HG02852 (cell line): ENCODE measurements around the gene GSTM3.
"Not testable (repeated sequence)": the region's sequence is repeated elsewhere in the genome, so short reads cannot be mapped to it uniquely, and the experiment has no call there.

Experiments
- ATAC-seq: cut with Tn5 transposase; IDR thresholded peaks from one replicate; pipeline ENCODE4 v1.9.1; 2021; ENCODE audit warnings: mild to moderate bottlenecking, moderate library complexity; ENCODE audit not compliant: unreplicated experiment

GSTM3 gene

DNA sequence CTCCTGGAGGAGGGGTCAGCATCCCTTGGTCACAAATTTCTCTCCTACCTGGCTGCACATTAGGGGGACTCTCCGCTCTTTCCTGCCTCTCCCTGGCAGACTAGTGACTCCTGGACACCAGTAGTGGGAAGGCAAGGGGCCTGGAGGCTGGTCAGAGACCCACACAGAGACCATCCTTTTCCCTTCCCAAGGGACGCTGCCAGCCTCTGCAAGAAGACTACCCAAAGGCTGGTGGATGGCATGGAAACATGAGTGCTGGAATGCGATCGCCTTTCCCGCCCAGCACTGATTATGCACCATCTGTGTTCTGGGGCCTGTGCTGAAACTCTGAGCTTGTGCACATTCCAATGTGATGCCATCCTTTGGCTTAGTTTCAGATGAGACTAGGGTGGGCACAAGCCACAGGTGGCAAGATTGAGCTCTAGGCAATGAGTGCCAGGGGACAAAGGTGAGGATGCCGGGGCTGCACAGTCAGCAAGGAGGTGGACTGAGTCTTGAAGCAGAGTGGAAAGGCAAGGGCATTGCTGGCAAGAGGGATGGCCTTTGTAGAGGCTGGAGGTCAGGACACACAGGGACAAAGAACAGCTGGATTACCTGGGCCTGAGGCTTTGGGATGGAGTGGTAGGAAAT lies 35.5 kb upstream of the GSTM3 start:
- no peak for ATAC-seq

DNA sequence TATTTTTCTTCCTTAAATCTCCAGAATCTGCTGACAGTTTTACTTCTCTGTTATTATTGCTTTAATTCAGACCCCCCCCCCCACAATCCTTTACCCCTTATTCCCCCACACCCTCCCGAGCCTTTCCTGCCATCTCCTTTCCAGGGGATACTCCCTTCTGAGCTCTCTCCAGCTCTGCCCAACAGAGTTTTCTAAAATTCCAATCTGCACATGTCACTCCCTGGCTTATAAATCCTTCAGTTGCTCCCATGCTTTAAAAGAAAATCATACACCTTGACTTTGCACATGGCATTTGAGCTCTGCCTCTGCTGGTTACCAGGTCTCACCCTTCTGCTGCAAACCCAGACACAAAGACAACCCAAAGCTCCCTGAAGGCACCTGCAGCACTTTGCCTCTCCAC lies 34.6 kb upstream of the GSTM3 start:
- no peak for ATAC-seq

GRCh38 chr1:109773900-109774485 lies 33.2 kb upstream of the GSTM3 start:
- no peak for ATAC-seq

DNA sequence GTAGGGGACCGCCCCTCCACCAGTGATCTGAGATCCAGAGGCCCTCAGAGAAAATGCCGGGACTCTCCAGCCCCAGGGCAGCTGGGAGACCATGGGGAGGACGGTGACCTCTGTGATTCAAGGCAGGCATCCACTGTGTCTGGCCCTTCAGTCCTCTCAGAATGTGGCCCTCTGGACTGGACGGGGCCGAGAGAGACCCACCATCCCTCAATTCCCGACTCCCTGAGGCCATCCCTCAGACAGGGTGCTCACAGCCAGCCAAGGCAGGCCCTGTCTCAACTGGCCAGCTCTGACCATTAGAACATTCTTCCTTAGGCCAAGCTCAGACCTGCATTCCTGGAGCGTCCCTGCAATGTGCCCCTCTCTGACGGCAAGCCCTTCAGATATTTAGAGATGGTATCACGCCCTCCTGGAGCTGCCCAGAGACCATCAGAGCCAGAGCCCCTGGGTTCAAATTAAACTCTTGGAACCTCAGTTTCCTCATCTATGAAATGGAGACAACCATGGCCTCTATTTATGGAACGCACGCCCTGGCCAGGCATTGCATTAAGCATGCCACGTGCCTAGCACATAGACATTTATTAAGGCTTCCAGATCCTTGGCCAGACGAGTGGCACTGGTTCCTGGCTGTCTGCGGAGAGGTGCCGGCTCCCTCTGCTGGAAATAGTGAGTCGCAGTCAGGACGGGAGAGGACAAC lies 32.5 kb upstream of the GSTM3 start:
- ATAC-seq: no peak

DNA sequence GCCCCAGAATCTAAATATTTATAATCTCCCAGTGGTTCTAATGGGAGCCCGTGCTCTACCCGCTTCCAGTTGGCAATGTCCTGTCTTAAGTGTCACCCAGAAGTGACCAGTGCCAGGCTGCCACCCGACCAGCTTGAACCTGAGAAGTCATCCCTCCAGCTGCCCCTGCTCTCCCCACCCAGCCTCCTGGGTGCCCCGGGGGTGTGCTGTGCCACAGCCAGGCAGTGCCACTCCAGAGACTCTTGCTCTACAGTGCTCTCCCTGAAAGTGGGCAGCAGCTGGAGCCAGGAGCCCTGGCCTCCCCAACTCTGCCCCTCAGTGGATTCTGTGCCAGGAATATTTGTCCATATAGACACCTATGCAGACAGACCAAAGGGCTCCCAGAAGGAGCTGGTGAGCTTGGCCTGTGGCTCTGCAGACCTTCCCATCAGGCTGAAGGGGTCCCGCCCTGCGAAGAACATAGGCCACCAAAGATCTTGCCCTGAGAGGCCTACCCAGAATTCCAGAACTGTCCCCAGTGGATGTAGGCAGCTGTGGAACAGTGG lies 31.9 kb upstream of the GSTM3 start:
- no peak for ATAC-seq

GRCh38 chr1:109771712-109772657 lies 31.1 kb upstream of the GSTM3 start:
- no peak for ATAC-seq

- ATAC-seq: no peak
These were observed 29.7 kb upstream of the GSTM3 start for GRCh38 chr1:109770331-109771095.

GRCh38 chr1:109769330-109770078 lies 28.7 kb upstream of the GSTM3 start:
- no peak for ATAC-seq

GRCh38 chr1:109768820-109769219 lies 28.0 kb upstream of the GSTM3 start:
- ATAC-seq: no peak

GRCh38 chr1:109768335-109768650 lies 27.5 kb upstream of the GSTM3 start:
- no peak for ATAC-seq

DNA sequence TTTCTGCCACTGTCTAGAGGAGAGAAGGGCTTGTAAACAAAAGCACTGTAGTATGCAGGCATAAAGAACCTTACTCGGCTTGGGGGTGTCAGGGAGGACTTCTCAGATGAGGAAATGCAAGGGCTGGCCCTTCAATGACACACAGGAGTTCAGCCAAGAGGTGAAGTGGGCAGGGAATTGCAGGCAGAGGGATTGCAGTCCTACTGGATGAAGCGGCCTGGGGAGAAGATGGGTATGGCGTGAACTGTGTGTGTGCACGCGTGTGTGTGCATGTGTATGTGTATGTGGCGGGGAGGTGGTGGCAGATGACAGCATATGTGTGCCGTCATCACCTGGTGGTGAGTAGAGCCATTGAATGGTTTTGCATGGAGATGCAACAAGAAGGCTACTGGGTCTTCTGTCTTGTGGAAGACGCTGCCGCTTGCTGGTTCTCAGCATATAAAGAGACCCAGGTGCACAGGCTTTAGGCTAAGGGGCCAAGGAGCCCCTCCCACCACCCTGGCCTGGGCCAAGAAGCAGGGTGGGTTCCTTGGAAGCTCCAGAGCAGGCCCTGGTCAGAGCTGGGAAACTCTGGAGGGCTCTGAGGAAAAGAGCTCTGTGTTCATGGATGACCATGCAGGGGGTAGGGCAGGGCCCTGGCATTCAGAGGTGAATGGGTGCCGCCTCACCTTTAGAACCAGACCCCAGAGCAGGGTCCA lies 26.9 kb upstream of the GSTM3 start:
- ATAC-seq: no peak

DNA sequence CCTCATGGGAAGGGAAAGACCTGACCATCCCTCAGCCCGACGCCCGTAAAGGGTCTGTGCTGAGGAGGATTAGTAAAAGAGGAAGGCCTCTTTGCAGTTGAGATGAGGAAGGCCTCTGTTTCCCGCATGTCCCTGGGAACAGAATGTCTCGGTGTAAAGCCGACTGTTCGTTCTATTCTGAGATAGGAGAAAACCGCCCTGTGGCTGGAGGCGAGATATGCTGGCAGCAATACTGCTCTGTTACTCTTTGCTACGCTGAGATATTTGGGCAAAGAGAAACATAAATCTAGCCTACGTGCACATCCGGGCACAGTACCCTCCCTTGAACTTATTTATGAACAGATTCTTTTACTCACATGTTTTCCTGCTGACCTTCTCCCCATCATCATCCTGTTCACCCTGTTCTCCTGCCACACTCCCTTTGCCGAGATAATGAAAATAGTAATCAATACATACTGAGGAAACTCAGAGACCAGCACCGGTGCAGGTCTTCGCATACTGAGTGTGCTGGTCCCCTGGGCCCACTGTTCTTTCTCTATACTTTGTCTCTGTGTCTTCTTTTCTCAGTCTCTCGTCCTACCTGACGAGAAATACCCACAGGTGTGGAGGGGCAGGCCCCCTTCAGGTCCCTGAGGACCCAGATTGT lies 26.3 kb upstream of the GSTM3 start:
- not testable (repeated sequence) for ATAC-seq

- ATAC-seq: no peak
These were observed 25.2 kb upstream of the GSTM3 start for GRCh38 chr1:109765896-109766615.

GRCh38 chr1:109765483-109765815 lies 24.6 kb upstream of the GSTM3 start:
- no peak for ATAC-seq

DNA sequence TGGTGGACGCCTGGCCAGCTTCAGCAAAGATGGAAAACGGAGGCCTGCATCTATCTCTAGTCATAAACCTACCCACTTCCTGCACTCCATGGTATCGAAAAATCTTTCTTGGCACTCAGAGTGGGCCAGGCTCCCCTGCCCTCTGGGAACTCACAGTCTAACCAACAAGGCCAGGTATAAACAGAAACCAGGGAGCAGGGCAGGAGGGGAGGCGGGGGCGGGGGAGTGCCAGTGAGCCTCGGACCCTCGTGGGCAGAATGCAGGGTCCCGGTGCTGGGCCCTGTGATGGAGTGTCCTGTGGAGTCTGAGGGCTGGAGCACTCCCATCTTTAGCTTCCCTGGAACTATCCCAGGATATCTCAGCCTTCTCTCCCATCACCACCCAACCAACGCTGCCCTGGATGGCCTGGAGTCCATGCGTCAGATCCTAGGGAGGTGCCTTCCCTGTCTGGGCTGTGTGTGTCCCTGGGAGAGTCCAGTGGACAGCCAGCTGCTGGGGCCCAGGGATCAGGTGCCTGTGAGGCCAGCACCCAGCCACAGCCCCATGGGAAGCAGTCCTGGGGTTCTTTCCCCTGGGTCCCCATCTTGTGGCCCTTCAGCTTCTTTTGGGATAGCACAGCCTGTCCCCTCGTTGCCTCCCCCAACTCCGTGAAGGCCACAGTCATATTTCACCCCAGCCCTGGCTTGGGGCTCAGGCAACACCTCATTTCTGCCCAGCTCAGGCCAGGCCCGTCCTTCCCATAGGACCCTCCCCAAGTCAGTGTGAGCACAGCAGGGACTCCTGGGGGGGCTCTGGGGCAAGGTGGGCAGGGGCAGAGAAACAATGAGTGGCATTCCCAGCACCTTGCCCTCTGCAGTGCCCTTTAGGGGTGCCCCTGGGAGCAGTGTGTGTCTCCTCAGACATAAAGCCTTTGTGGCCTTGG lies 24.0 kb upstream of the GSTM3 start:
- no peak for ATAC-seq

DNA sequence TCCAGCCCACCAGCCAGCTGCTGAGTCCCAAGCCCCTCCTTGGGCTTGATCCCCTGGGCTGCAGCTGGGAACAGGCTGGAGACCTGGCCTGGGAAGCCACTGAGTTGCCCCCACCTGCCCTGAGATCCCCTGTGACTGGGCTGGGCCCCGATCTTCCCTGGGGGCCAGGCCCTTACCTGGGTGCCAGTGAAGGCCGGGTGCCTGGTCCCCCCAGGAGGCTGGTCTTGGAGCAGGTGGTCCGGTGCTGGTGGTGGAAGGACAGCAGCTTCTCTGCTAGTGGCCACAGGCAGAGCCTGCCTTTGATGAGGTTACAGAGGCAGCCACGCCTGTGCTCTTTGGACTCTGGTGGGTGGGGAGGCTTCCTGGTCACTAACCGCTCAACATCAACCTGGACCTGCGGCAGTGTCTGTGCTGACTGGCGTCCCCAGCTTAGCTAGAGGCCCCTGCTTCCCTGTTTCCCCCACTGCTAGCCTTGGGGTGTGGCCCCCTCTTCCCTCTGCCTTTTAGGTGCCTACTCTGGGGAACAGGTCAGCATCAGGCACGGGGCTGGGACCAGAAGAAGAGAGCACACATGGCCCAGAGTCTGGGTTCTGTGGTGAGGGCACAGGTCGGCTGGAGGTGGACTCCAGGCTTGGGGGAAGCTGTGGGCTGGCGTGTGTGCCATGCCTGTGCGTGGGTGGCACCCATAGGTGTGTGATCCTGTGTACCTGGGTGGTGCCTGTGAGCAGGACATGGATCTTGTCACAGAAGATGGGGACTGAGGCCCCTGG lies 23.0 kb upstream of the GSTM3 start, which contains the start of gene EPS8L3:
EPS8L3 (minus strand) TSS at position 278 of the 770 bp plus-strand sequence. CDS start 2,174 bp downstream, outside the sequence.
- ATAC-seq: no peak
